Nucleus accumbens (tissue), 56 donors: ENCODE measurements around the gene KRTAP6-1.

Experiments used
- DNase-seq, 56 donors: peaks; one replicate each; lab custom pipeline; 2025; lab: John Stamatoyannopoulos, UW

Gene KRTAP6-1

GRCh38 chr21:30579346-30579745 is 34.4 kb downstream of the KRTAP6-1 start:
- DNase-seq: no peak

GRCh38 chr21:30577766-30578165 is 36.0 kb downstream of the KRTAP6-1 start:
- DNase-seq: peak in 3 of 56 donors; percentile 6 to 29 (median 9)

GRCh38 chr21:30567617-30568016 is 46.1 kb downstream of the KRTAP6-1 start:
- DNase-seq: no peak

GRCh38 chr21:30563630-30564029 is 50.1 kb downstream of the KRTAP6-1 start:
- DNase-seq: no peak
